Measurements from ENCODE around the gene CAPN10. TPM values are rescaled to one million over a fixed set of nuclear protein-coding genes. Genes with fewer than 3 reads are reported as not detected.
A peak's percentile ranks its signal among the peaks of the same experiment; 100 is the strongest.

The CAPN10 gene
- total and polyA plus RNA-seq, 2 donors (not counting 3 experiments of a cell fraction or from before 2014, with no cell fraction given): 25.2 to 39.9 TPM

DNA sequence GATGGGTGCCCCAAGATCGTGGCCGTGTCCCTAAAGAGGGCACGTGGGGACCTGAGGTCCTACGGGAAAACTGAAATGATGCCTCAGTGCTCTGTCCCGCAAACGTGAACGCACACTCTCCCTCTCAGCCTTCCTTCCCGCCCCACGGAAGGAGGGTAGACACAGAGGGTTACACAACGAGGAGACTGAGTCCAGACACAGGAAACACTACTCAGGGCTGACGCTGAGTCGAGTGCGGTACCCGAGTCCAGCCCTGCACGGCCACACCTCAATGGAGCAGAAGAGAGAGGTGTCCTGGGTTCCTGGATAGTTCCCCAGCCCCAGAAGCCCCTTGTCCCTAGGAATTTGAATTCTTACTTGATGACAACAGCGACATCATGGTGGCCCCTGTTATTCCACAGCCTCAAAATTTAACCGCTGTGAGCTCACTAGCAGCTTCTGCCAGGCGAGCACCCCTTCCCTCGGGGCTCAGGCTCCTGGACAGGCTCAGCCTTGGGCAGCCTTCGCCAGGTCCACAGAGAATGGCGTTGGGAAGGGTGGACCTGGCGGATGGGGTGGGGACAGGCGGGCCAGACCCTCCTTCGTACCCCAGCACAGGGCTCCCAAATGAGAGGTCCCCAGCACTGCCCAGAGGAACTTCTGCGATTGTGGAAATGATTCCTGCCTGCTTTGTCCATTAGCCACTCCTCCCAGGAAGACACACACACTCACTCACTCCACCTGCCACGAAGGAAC, 19.2 kb upstream of the CAPN10 start:
- intact Hi-C loops (cut with micrococcal nuclease): loop anchor here (5.0 to 10.0 kb wide), 3 partner anchors 130 to 650 kb away; partner anchors contain the start of genes GPC1 and SNED1
- peak; percentile 62 for FAIRE-seq
- Histone ChIP-seq H2AFZ (ENCODE audit: low read depth, low read length) (no peak overlapping the region), H3K79me2 (ENCODE audit: control insufficient read depth, insufficient read depth, low read length) (peaks cover 20% of the 10 kb centered on the region), H4K20me1 (replicated peaks; ENCODE audit: control insufficient read depth, extremely low read depth, insufficient read depth, low read length) (no peaks in the 10 kb centered on the region), H3K4me2 (ENCODE audit: insufficient read depth, low read length) (peak overlapping the region; percentile 17), H3K9ac (replicated peaks; ENCODE audit: extremely low read depth, insufficient read depth, low read length) (no peak overlapping the region), H3K36me3 (ENCODE audit: control insufficient read depth in 2 of 2, extremely low read depth in 1 of 2, insufficient read depth in 2 of 2, low read length in 2 of 2) (no peaks in the 10 kb centered on the region), H3K27ac (ENCODE audit: insufficient read depth, low read depth, low read length) (peak overlapping the region; percentile 47), H3K4me3 (replicated peaks in 1 of 3; ENCODE audit: insufficient read depth in 1 of 3, low read depth in 1 of 3, low read length in 3 of 3) (peak overlapping the region in 2 of 3 experiments; percentile 34 to 71), H3K9me1 (replicated peaks; ENCODE audit: control insufficient read depth, extremely low read depth, insufficient read depth, low read length) (no peaks in the 10 kb centered on the region), H3K27me3 (ENCODE audit: control insufficient read depth in 2 of 2, insufficient read depth in 2 of 2, low read length in 2 of 2) (no peaks in the 10 kb centered on the region), H3K4me1 (ENCODE audit: control insufficient read depth, extremely low read depth, insufficient read depth, low read length) (peaks cover 33% of the 10 kb centered on the region), H3K9me3 (replicated peaks; ENCODE audit: control insufficient read depth, insufficient read depth, low read length) (no peaks in the 10 kb centered on the region)
- TF ChIP-seq GATA2 (IDR thresholded peaks at IDR 0.05; ENCODE audit: insufficient read depth, insufficient read length, low read depth, low read length): no peak
- dilution Hi-C loops (cut with MboI; ENCODE audit: extremely low pct_ligation_motif_present, low sequenced_read_pairs): no loop called here
- TSS peak; percentile 18 for BruUV-seq (replicated peaks)
- ChIA-PET POLR2A (interaction anchor here (0.6 to 1.2 kb wide), 2 partner anchors 19 to 1145 kb away, joined by 3 to 8 read pairs; partner anchors contain the start of gene CAPN10), CTCF (interaction anchor here (1.5 to 3.2 kb wide), 5 partner anchors 10 to 53 kb away, joined by 5 to 47 read pairs (median 17); partner anchors contain the start of genes ANKMY1 and CAPN10)
- DNase-seq (ENCODE audit: low read depth, low spot score): peak; percentile 16

- intact Hi-C loops (cut with micrococcal nuclease): loop anchor here (1.0 to 10.0 kb wide), 5 partner anchors 8 to 649 kb away; partner anchors contain the start of genes DUSP28, GPC1 and SNED1
Measured at GRCh38 chr2:240567872-240568677, 18.5 kb upstream of the CAPN10 start, which contains the start of gene RNPEPL1. TSS of gene RNPEPL1 (plus strand) at chr2:240568484. CDS start at chr2:240568587, 103 bp downstream.

More at GRCh38 chr2:240567872-240568677, 18.5 kb upstream of the CAPN10 start, which contains the start of gene RNPEPL1:
- H3K27me3 ChIP-seq (ENCODE audit: control insufficient read depth in 2 of 2, insufficient read depth in 2 of 2, low read length in 2 of 2): no peaks in the 10 kb centered on the region
- DNase-seq (ENCODE audit: low read depth, low spot score) (peak; percentile 40), FAIRE-seq (no peak)
- H3K9me1 ChIP-seq (replicated peaks; ENCODE audit: control insufficient read depth, extremely low read depth, insufficient read depth, low read length): no peaks in the 10 kb centered on the region
- peak within 1 kb of the TSS; percentile 74 for H3K4me2 ChIP-seq (ENCODE audit: insufficient read depth, low read length)
- no peak for TF ChIP-seq FOS (IDR thresholded peaks at IDR 0.05; ENCODE audit: borderline replicate concordance, insufficient read depth, low read length)
- no peak for TF ChIP-seq POLR2AphosphoS5 (IDR thresholded peaks at IDR 0.05; ENCODE audit: insufficient read depth, low read depth, low read length)
- no peak for TF ChIP-seq CTCF (IDR thresholded peaks at IDR 0.05; ENCODE audit: extremely low read depth in 1 of 2, insufficient read depth in 1 of 2, low read depth in 1 of 2, low read length in 2 of 2)
- no peak for TF ChIP-seq JUN (IDR thresholded peaks at IDR 0.05; ENCODE audit: borderline replicate concordance, insufficient read depth, insufficient read length, low read depth)
- no peak for TF ChIP-seq POLR2A (IDR thresholded peaks at IDR 0.05; ENCODE audit: low read depth, low read length)
- TF ChIP-seq MYC (IDR thresholded peaks at IDR 0.05; ENCODE audit: low read depth, low read length): no peak
- no peak for TF ChIP-seq MAX (IDR thresholded peaks at IDR 0.05; ENCODE audit: insufficient read depth, insufficient read length)
- TF ChIP-seq GATA2 (IDR thresholded peaks at IDR 0.05; ENCODE audit: insufficient read depth, insufficient read length, low read depth, low read length): no peak
- TF ChIP-seq EZH2 (IDR thresholded peaks at IDR 0.05; ENCODE audit: borderline replicate concordance, low read depth, low read length, severe bottlenecking): no peak
- no peaks in the 10 kb centered on the region for H3K36me3 ChIP-seq (ENCODE audit: control insufficient read depth in 2 of 2, extremely low read depth in 1 of 2, insufficient read depth in 2 of 2, low read length in 2 of 2)
- BruUV-seq (replicated peaks): no TSS peak
- H3K4me3 ChIP-seq (replicated peaks in 1 of 3; ENCODE audit: insufficient read depth in 1 of 3, low read depth in 1 of 3, low read length in 3 of 3): peak within 1 kb of the TSS; percentile 33 to 71 (median 42)
- ChIA-PET POLR2A (interaction anchor here (1.9 kb wide), 1 partner anchor 18 kb away, joined by 7 read pairs; the partner anchor contains the start of gene CAPN10), CTCF (interaction anchor here (0.7 to 3.2 kb wide), 5 partner anchors 9 to 19 kb away, joined by 3 to 47 read pairs (median 4); partner anchors contain the start of genes ANKMY1 and CAPN10)
- peaks cover 32% of the 10 kb centered on the region for H3K4me1 ChIP-seq (ENCODE audit: control insufficient read depth, extremely low read depth, insufficient read depth, low read length)
- peak within 1 kb of the TSS; percentile 47 for H3K27ac ChIP-seq (ENCODE audit: insufficient read depth, low read depth, low read length)
- dilution Hi-C loops (cut with MboI; ENCODE audit: extremely low pct_ligation_motif_present, low sequenced_read_pairs): no loop called here
- H3K9ac ChIP-seq (replicated peaks; ENCODE audit: extremely low read depth, insufficient read depth, low read length): peak within 1 kb of the TSS; percentile 61
- peak within 1 kb of the TSS; percentile 7 for H2AFZ ChIP-seq (ENCODE audit: low read depth, low read length)
- H4K20me1 ChIP-seq (replicated peaks; ENCODE audit: control insufficient read depth, extremely low read depth, insufficient read depth, low read length): no peaks in the 10 kb centered on the region
- peaks cover 20% of the 10 kb centered on the region for H3K79me2 ChIP-seq (ENCODE audit: control insufficient read depth, insufficient read depth, low read length)
- no peaks in the 10 kb centered on the region for H3K9me3 ChIP-seq (replicated peaks; ENCODE audit: control insufficient read depth, insufficient read depth, low read length)

Data from endothelial cell of umbilical vein (primary cell).